NCI-H1092 (cell line): ENCODE measurements around the gene IL21R.
"Not testable (repeated sequence)": the region's sequence is repeated elsewhere in the genome, so short reads cannot be mapped to it uniquely, and the experiment has no call there.

Source experiments
- DNase-seq: peaks from one replicate; lab custom pipeline; 2025; lab: John Stamatoyannopoulos, UW

IL21R gene

GRCh38 chr16:27427538-27427937, 25.6 kb downstream of the IL21R start:
- no peak for DNase-seq

DNA sequence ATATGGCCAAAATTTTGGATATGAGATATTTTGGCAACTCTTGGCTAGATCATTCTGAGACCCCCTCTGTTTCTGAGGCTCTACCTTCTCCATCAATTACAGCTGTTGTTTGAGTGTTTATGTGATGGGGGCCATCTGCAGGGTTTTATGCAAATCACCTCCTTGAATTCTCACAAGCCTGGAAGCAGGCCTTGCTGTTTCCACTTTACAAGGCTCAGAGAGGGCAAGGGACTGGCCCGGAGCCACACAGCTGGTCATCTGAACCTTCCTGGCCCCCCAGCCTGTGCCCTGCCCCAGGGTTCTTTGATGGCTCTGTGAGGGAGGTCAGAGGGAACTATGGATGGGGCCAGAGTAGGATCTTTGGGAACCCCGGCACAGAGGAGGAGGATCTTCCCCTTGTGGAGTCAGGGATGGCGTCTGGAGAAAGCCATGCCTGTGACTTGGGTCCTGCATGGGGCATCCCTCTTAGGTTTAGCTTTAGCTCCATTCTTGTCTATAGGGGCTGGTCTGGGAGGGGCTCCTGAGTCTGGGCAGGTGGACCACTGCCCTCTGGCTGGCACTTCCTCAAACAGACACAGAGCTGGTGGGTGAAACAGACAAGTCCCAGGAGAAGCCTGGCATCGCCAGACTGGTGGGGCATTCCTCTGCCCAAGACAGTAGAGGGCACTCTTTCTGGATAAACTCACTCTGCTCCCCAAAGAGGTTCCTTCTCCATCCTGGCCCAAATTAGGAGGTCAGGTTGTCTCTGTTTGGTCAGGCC, 26.2 kb downstream of the IL21R start:
- DNase-seq, result no peak

DNA sequence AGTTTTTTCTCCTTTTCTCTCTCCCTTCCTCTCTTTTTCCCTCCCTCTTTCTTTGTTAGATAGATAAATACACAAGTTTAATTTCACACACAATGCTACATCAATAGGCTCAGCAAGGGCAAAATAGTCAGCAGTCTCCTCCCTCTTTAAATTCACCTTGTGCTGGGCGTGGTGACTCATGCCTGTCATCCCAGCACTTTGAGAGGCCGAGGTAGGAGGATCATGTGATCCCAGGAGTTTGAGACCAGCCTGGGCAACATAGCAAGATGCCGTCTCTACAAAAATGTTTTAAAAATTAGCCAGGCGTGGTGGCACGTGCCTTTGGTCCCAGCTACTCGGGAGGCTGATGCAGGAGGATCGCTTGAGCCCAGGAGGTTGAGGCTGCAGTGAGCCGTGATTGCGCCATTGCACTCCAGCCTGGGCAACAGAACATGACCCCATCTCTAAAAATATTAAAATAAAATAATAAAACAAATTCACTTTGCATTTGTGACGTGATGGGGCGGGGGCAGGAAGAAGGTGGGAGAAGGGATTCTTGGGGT, 27.4 kb downstream of the IL21R start:
- DNase-seq, result no peak

DNA sequence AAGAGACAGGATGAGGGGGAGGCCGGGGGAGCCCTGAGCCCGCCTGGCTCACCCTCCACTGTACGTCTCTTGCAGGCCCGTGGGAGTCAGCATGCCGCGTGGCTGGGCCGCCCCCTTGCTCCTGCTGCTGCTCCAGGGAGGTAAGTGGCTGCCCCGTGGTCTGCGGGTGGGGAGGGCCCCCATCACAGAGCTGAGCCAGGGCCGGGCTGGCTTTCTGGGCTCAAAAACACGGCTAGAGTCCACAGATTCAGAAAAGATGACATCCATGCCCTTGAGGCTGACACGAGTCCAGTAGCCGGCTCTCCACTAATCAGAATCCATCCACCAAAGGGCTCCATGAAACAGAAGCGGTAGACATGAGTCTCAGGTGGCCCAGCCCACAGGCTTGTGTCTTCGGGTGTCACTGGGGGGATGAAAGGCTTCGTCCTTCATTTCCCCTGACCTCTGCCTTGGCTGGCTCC, 28.0 kb downstream of the IL21R start:
- DNase-seq, result no peak

- no peak for DNase-seq
These were observed 28.5 kb downstream of the IL21R start for GRCh38 chr16:27430512-27430911.

- DNase-seq, result no peak
These were observed 29.0 kb downstream of the IL21R start for GRCh38 chr16:27430923-27431484.

DNA sequence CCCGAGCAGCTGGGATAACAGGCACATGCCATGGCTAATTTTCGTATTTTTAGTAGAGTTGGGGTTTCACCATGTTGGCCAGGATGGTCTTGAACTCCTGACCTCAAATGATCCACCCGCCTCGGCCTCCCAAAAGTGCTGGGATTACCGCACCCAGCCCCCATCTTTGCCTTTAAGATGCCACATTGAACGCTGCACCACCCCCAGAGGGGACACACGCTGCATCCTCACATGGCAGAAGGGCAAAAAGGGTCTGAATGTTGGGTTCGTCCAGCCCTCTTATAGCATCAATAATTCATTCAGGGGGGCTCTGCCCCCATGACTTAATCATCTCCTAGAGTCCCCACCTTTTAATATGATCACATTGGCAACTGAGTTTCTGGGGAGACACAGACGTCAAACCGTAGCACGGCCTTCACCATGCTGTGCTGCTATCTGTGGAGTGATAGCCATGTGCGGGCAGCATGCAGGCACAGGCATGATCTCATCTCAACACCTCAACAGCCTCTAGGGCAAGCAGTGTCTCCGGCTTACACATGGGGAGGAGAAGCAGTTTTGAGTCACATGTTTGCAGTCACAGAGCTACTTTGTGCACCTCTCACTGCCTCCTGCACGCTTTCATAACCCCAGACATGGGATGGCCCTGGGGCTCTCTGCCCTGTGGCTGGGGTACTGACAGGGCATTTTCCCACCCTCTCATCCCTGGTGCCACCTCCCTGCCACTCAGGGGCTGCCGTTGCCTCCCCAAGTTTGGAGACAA, 30.0 kb downstream of the IL21R start:
- no peak for DNase-seq

GRCh38 chr16:27432558-27432957, 30.6 kb downstream of the IL21R start:
- no peak for DNase-seq

GRCh38 chr16:27433191-27433590, 31.2 kb downstream of the IL21R start:
- DNase-seq, result not testable (repeated sequence)

DNA sequence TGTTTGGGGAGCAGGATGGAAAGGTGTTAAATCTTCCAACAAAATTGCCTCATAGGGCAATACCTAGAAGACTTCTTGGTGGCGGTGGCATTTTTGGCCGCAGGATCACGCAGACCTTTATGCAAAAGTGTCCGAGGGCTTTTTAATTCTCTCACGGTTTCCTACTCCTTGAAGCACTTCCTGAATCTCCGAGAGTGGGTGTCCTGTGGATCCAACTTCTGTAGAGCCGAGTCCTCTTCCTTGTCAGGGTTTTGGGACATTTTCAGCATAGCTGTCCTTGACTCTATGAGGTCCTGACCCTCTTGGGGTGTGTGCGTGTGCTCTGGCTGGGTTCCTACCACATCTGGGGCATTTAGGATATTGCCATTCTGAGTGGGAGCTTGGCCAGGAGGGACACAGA, 31.7 kb downstream of the IL21R start:
- DNase-seq, result no peak

GRCh38 chr16:27434141-27435051, 32.4 kb downstream of the IL21R start:
- DNase-seq, result no peak

- DNase-seq, result not testable (repeated sequence)
These were observed 33.2 kb downstream of the IL21R start for GRCh38 chr16:27435146-27435545.

- no peak for DNase-seq
These were observed 34.1 kb downstream of the IL21R start for GRCh38 chr16:27436065-27436464.

- DNase-seq, result no peak
These were observed 35.1 kb downstream of the IL21R start for GRCh38 chr16:27436921-27437650.

DNA sequence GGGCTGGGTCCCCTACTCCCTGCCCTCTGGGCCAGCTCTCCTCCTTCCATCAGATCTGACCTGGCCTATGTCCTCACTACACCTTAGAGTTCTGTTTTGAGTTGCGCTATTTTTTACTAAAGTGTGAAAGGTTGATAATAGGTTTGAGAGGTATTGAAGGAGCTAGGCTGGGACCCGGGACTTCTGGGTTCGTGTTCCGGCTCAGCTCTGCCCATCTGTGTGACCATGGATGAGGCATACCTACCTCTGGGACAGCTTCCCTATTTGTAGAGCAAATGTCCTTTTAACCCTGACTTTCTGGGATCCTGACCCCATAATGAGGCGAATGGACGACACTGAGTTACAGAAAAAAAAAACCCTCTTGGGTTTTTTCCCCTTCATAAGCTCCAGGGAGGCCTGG, 36.0 kb downstream of the IL21R start:
- DNase-seq, result no peak

GRCh38 chr16:27439271-27440018, 37.5 kb downstream of the IL21R start:
- no peak for DNase-seq

GRCh38 chr16:27441276-27441675, 39.3 kb downstream of the IL21R start:
- no peak for DNase-seq

- no peak for DNase-seq
These were observed 40.0 kb downstream of the IL21R start for GRCh38 chr16:27441998-27442397.

- no peak for DNase-seq
These were observed 42.0 kb downstream of the IL21R start for GRCh38 chr16:27444015-27444414.

DNA sequence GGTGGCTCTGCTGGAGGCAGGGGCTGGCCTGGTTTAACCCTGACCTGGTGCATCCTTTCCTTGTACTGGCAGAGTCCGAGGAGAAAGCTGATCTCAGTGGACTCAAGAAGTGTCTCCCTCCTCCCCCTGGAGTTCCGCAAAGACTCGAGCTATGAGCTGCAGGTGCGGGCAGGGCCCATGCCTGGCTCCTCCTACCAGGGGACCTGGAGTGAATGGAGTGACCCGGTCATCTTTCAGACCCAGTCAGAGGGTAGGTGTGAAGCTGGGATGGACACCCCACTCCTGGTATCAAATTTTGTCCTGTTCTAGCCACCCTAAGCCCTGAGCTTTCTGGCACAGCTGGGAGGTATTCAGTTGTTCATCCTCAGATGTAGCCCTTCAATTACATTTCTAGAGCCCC, 42.5 kb downstream of the IL21R start:
- no peak for DNase-seq
